ENCODE results near the gene CDKN2D. TPM values are rescaled to one million over a fixed set of nuclear protein-coding genes. Genes with fewer than 3 reads are reported as not detected.

CDKN2D gene
- total RNA-seq, 1 donor from 2014 or later = 17.1 TPM

DNA sequence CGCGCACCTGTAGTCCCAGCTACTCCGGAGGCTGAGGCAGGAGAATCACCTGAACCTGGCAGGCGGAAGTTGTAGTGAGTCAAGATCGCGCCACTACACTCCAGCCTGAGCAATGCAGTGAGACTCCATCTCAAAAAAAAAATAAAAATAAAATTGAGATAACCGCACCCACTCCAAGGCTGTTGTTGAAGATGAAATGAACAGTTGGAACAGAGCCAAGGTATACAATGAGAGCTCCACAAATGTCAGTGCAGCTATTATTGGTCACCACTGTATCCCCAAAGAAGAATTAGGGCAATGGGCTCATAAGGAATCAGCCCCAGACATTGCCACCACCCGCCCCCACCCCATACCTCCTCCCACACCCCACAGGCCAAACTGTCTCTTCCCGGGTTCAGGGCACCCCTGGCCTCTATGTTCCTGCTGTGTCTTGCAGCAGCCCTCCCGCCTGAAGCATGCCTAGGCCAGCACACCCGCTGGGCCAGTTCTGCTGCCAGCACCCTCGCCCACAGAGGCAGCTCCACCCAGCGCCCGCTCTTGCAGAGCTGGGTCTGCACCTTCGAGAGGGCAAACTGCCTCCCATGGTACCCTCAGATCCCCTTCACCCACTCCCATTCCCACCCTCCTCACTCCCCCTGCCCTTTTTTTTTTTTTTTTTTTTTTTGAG, 48.0 kb downstream of the CDKN2D start:
- no peak overlapping the region for H3K4me3 ChIP-seq (ENCODE audit: low read depth, low read length)
- DNase-seq (ENCODE audit: low read depth) = no peak
- TF ChIP-seq, protein P1, sequence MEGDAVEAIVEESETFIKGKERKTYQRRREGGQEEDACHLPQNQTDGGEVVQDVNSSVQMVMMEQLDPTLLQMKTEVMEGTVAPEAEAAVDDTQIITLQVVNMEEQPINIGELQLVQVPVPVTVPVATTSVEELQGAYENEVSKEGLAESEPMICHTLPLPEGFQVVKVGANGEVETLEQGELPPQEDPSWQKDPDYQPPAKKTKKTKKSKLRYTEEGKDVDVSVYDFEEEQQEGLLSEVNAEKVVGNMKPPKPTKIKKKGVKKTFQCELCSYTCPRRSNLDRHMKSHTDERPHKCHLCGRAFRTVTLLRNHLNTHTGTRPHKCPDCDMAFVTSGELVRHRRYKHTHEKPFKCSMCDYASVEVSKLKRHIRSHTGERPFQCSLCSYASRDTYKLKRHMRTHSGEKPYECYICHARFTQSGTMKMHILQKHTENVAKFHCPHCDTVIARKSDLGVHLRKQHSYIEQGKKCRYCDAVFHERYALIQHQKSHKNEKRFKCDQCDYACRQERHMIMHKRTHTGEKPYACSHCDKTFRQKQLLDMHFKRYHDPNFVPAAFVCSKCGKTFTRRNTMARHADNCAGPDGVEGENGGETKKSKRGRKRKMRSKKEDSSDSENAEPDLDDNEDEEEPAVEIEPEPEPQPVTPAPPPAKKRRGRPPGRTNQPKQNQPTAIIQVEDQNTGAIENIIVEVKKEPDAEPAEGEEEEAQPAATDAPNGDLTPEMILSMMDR (conservative IDR thresholded peaks at IDR 0.05; ENCODE audit: low read depth, low read length) = no peak

DNA sequence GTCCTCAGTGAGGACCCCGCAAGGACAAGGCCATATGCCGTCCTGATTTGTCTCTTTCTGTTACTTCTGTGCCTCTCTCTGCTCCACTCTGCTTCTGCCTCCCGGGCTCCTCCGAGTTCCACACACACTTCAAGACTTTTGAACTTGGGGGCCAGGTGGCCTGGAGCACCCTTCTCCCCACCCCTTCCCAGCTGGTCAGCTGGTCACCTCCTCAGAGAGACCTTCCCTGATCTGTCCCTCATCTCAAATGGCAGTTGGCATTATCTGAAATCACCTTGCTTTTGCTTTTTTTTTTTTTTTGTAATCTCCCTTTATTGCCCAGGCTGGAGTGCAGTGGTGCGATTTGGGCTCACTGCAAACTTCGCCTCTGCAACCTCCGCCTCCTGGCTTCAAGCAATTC, 49.4 kb downstream of the CDKN2D start:
- DNase-seq (ENCODE audit: low read depth) = no peak
- TF ChIP-seq, protein P1 (conservative IDR thresholded peaks at IDR 0.05; ENCODE audit: low read depth, low read length) = no peak

DNA sequence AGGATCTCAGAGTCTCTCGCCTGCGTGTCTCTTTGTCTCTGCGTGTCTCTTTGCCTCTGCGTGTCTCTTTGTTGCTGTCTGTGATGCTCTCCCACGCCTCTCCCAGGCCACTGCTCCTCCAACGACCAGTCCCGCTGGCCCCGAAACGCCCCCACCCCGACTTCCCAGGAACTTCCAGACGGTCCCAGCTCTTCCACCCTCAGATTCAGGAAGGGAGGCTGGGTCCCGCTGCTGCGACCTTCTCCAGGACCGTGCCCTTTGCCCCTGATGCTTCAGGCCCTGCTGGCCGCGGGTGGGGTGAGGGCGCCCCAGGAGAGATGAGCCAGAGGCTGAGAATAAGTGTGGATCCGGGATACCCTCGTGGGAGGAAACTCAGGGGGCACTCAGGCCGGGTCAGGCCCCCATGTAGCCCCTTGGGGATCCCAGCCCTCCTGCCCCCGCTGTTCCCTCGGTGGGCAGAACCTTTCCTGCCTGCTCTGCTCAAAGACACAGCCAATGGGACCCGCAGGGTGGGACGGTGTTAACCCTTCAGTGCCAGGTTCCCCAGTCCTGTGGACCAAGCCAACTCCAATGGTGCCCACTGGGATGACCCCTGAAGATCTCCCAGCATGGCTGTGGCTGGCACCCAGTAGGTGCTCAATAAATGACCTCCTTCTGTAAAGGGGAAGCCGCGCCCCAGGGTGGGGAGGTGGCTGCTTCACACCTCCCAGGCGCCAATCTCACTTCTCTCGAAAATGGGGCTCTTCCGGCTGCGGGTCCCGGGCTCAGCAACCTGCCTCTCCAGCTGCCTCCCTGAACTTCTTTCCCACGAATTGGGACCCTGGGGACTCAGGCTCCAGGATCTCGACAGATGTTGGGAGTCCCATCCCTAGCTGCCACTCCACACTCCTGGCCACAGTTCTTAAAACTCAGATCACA, 50.1 kb downstream of the CDKN2D start:
- DNase-seq (ENCODE audit: low read depth) = no peak
- TF ChIP-seq, protein P1 (conservative IDR thresholded peaks at IDR 0.05; ENCODE audit: low read depth, low read length) = no peak
- no peak overlapping the region for H3K4me3 ChIP-seq (ENCODE audit: low read depth, low read length)

More for the DNA sequence above, 49.4 kb downstream of the CDKN2D start:
- H3K4me3 ChIP-seq (ENCODE audit: low read depth, low read length) = no peak overlapping the region

DNA sequence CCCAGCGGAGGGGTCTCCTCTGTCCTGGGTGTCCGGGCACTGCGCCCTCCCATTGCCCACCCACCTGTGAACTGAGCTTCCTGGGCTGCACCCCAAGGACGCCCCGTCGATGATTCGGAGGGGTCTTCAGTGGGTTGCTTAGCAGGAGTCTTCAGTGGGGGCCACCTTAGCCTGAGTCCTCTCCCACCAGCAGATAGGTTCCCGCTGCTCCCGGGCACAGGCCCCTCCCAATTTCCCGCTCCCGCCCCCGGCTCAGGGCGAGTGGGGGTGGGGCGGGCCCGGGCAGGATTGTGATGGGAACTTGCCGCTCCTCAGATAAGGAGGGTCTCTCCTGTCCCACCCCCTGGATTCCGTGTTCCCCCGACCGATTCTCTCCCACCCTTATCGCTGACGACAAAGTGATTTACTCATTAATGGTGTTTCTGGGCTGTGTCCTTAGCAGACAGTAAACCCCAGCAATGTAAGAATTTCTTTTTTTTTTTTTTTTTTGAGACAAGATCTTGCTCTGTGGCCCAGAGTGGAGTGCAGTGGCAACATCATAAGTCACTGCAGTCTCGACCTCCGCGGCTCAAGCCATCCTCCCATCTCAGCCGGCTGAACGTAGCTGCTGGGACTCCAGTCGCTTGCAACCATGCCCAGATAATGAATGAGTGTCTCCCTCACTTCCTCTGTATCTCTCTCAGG, 50.9 kb downstream of the CDKN2D start:
- no peak for DNase-seq (ENCODE audit: low read depth)
- TF ChIP-seq, protein P1 (conservative IDR thresholded peaks at IDR 0.05; ENCODE audit: low read depth, low read length) = no peak

DNA sequence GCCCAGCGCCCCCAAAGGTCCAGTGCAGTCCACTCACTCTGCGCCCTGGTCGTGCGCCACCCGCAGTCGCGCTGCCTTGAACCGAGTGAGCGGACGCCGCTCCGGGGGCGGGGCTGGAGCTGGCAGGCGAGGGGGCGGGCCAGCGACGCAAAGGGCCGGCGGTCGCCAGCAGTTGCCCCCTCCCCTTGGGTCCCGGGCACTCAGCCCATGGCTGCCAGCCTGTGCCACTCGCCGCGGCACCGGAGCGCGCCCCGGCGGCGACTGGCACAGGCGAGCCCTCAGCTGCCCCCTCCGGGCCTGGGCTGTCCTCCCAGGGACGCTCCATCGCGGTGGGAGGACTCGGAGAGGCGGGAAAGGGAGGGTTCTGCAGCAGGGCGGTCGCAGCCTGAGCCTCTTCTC, 51.4 kb downstream of the CDKN2D start, which contains the start of gene S1PR5:
TSS of gene S1PR5 (minus strand) at position 87 of the 399 bp plus-strand sequence. CDS start 2,436 bp downstream, outside the sequence.
- no peak for DNase-seq (ENCODE audit: low read depth)
- TF ChIP-seq, protein P1 (conservative IDR thresholded peaks at IDR 0.05; ENCODE audit: low read depth, low read length) = no peak
- no peak within 1 kb of the TSS for H3K4me3 ChIP-seq (ENCODE audit: low read depth, low read length)

More for the DNA sequence above, 50.9 kb downstream of the CDKN2D start:
- H3K4me3 ChIP-seq (ENCODE audit: low read depth, low read length) = no peak overlapping the region

DNA sequence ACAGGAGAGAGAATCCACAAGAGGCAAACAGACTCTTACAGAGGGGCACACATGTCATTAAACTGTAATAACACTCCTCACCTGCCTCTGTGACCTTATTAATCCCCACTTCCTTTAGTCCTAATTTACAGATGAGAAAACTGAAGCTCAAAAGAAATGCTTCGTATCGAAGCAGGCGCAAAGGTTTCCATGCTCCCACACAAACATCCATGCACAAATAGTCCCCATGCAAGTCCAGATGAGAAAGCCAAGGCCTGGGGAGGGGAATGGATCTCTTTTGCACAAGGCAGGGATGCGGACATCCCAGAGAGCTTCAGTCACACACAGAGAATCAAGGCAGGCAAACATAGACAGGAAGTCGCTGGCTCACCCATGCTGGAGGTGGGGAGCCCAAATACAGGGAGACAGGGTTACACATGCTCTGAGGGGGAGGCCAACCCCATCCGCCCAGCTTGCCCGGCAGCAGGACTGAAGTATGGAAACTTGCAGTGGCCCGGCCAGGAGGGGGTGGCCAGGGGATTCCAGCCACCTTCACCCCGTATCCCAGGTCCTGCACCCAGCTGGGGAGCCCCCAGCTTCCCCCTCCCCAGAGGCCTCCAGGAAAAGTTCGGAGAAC, 52.0 kb downstream of the CDKN2D start:
- DNase-seq (ENCODE audit: low read depth) = no peak
- H3K4me3 ChIP-seq (ENCODE audit: low read depth, low read length) = no peak overlapping the region
- TF ChIP-seq, protein P1 (conservative IDR thresholded peaks at IDR 0.05; ENCODE audit: low read depth, low read length) = no peak

Measured in epithelial cell of proximal tubule (primary cell).